Neural cell (in vitro differentiated cells): ENCODE data around the gene CCDC82.
"Not testable (repeated sequence)": the region's sequence is repeated elsewhere in the genome, so short reads cannot be mapped to it uniquely, and the experiment has no call there.

ENCODE experiments used
- CTCF ChIP-seq: fragments of 450-650 bp; IDR thresholded peaks from 2 replicates; pipeline ENCODE4 v1.5.1; 2014; ENCODE audit warnings: antibody characterized with exemption, mild to moderate bottlenecking, moderate library complexity; ENCODE audit not compliant: poor library complexity, severe bottlenecking
- EP300 ChIP-seq: fragments of 450-650 bp; conservative IDR thresholded peaks from 2 replicates; pipeline ENCODE4 v1.6.1; 2014; ENCODE audit warnings: antibody characterized with exemption, mild to moderate bottlenecking, moderate library complexity; ENCODE audit not compliant: poor library complexity, severe bottlenecking
- EZH2 ChIP-seq: fragments of 200-600, 300-800 bp; shearing (Covaris generic), sonication (generic); IDR thresholded peaks from 2 replicates; pipeline ENCODE4 v1.6.1; 2014; ENCODE audit warnings: antibody characterized with exemption, low read length, borderline replicate concordance, mild to moderate bottlenecking; ENCODE audit not compliant: insufficient read depth, poor library complexity, severe bottlenecking
- MXI1 ChIP-seq: fragments of 450-650 bp; conservative IDR thresholded peaks from 2 replicates; pipeline ENCODE4 v1.6.1; 2014; ENCODE audit warnings: antibody characterized with exemption, mild to moderate bottlenecking; ENCODE audit not compliant: poor library complexity, severe bottlenecking
- POLR2AphosphoS5 ChIP-seq: IDR thresholded peaks from 2 replicates; pipeline ENCODE4 v1.6.1; 2012
- REST ChIP-seq: IDR thresholded peaks from 2 replicates; pipeline ENCODE4 v1.6.1; 2012; ENCODE audit warnings: borderline replicate concordance
- TAF1 ChIP-seq: IDR thresholded peaks from 2 replicates; pipeline ENCODE4 v1.6.1; 2012; ENCODE audit warnings: low read depth

- TF ChIP-seq CTCF, EZH2, POLR2AphosphoS5, TAF1, REST, EP300, MXI1: not testable (repeated sequence)
These were observed 21.7 kb upstream of the CCDC82 start for GRCh38 chr11:96411412-96411811.
